ENCODE measurements around the gene ZBTB22.

DNA sequence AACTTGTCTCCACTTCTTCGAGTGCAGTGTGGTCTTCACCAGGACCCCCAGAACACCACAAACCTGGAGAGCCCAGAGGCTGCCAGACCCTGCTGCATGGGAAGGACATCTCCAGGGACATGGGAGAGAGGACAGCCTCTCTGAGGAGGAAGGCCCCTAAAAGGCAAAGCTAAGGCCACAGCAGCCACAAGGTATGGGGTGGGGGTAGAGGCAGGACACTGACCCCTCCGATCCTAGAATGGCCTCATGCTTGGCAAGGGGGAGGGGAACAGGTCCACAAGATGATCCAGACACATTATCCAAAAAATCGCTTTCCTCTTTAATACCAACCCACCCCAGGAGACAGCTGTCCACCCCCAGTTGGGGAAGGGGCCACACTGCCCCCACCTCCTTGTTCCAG, 38.7 kb downstream of the ZBTB22 start:
- TF ChIP-seq, protein P1, sequence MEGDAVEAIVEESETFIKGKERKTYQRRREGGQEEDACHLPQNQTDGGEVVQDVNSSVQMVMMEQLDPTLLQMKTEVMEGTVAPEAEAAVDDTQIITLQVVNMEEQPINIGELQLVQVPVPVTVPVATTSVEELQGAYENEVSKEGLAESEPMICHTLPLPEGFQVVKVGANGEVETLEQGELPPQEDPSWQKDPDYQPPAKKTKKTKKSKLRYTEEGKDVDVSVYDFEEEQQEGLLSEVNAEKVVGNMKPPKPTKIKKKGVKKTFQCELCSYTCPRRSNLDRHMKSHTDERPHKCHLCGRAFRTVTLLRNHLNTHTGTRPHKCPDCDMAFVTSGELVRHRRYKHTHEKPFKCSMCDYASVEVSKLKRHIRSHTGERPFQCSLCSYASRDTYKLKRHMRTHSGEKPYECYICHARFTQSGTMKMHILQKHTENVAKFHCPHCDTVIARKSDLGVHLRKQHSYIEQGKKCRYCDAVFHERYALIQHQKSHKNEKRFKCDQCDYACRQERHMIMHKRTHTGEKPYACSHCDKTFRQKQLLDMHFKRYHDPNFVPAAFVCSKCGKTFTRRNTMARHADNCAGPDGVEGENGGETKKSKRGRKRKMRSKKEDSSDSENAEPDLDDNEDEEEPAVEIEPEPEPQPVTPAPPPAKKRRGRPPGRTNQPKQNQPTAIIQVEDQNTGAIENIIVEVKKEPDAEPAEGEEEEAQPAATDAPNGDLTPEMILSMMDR (IDR thresholded peaks at IDR 0.05 in 2 of 3, conservative IDR thresholded peaks at IDR 0.05 in 1 of 3; ENCODE audit: borderline replicate concordance in 1 of 3, insufficient read depth in 1 of 3, low read depth in 2 of 3, low read length in 2 of 3) = no peak
- TF ChIP-seq POLR2A (IDR thresholded peaks at IDR 0.05; ENCODE audit: borderline replicate concordance, extremely low read depth, insufficient read depth, insufficient read length) (no peak), ELF1 (IDR thresholded peaks at IDR 0.05; ENCODE audit: borderline replicate concordance, low read depth) (no peak), ZNF274 (IDR thresholded peaks at IDR 0.05; ENCODE audit: low read depth, low read length) (no peak), EZH2 (IDR thresholded peaks at IDR 0.05) (no peak), SP1 (IDR thresholded peaks at IDR 0.05; ENCODE audit: low read depth) (no peak), RAD21 (IDR thresholded peaks at IDR 0.05; ENCODE audit: low read depth) (no peak), CEBPB (IDR thresholded peaks at IDR 0.05; ENCODE audit: low read depth) (no peak)
- TF ChIP-seq, protein P2, sequence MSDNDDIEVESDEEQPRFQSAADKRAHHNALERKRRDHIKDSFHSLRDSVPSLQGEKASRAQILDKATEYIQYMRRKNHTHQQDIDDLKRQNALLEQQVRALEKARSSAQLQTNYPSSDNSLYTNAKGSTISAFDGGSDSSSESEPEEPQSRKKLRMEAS (IDR thresholded peaks at IDR 0.05) = no peak
- TF ChIP-seq, protein P3, sequence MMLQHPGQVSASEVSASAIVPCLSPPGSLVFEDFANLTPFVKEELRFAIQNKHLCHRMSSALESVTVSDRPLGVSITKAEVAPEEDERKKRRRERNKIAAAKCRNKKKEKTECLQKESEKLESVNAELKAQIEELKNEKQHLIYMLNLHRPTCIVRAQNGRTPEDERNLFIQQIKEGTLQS (IDR thresholded peaks at IDR 0.05) = no peak
- TF ChIP-seq, protein P4, sequence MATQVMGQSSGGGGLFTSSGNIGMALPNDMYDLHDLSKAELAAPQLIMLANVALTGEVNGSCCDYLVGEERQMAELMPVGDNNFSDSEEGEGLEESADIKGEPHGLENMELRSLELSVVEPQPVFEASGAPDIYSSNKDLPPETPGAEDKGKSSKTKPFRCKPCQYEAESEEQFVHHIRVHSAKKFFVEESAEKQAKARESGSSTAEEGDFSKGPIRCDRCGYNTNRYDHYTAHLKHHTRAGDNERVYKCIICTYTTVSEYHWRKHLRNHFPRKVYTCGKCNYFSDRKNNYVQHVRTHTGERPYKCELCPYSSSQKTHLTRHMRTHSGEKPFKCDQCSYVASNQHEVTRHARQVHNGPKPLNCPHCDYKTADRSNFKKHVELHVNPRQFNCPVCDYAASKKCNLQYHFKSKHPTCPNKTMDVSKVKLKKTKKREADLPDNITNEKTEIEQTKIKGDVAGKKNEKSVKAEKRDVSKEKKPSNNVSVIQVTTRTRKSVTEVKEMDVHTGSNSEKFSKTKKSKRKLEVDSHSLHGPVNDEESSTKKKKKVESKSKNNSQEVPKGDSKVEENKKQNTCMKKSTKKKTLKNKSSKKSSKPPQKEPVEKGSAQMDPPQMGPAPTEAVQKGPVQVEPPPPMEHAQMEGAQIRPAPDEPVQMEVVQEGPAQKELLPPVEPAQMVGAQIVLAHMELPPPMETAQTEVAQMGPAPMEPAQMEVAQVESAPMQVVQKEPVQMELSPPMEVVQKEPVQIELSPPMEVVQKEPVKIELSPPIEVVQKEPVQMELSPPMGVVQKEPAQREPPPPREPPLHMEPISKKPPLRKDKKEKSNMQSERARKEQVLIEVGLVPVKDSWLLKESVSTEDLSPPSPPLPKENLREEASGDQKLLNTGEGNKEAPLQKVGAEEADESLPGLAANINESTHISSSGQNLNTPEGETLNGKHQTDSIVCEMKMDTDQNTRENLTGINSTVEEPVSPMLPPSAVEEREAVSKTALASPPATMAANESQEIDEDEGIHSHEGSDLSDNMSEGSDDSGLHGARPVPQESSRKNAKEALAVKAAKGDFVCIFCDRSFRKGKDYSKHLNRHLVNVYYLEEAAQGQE (IDR thresholded peaks at IDR 0.05; ENCODE audit: low read depth) = no peak
